Glomerular visceral epithelial cell (primary cell): ENCODE results near the gene SMIM29.
"Not testable (repeated sequence)": the region's sequence is repeated elsewhere in the genome, so short reads cannot be mapped to it uniquely, and the experiment has no call there.

Experiments used
- DNase-seq: peaks from one replicate; pipeline ENCODE4 v3.0.0-alpha.2; 2016; ENCODE audit errors: extremely low spot score

The SMIM29 gene

DNA sequence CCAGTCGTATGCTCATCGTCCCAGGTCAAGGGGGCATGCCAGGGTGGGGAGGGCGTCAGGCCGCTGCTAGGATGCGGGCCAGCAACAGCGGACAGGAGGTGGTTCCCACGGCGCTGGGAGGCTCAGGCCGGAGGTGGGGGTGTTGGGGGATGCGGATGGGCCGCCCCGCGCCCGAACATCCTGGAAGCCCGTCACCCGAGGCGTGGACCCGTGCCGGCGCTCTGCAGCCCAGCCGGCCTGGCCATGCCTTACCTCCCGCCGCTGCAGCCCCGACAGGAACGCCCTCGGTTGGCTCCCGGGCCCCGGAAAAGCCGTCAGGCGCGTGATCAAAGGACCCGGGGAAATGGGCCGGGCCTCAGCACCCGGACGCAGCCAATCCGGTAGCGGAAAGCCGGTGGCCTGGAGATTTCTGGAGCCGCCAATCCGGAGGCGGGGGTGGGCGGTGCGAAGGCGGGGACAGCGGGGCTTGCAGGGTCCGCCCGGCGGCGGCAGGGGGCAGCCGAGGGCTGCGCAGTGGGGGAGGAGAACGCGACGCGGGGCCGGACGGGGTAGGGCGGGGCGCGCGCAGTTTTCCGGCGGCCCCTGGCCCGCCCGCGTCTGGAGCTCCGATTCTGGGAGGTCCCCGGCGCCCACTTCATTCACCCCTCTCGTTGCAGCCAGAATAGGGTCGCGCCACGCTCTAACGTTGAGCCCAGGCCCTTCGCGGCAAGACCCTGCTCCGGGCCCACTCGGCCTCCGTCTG lies at the start of gene SMIM29:
Gene SMIM29 (minus strand): TSS at position 280 of the 742 bp plus-strand sequence. CDS start 1,215 bp downstream, outside the sequence.
- DNase-seq = peak; percentile 95

DNA sequence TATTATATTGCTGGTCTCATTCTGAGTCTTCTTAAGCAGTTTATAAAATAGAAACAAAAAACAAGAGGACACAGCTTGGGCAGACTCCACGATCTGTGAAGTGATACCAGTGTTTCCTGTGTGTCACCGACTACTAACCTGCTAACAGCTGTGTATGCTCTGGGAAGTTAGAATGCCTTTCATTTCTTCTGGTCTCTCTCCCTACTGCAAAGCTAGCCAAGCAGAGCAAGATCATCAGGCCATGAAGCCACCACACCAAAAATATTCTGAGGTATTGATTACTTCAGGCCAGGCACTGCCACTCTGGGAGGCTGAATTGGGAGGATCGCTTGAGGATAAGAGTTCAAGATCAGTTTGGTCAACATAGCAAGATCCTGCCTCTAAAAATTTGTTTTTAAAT lies 46.9 kb upstream of the SMIM29 start:
- DNase-seq = peak; percentile 74

DNA sequence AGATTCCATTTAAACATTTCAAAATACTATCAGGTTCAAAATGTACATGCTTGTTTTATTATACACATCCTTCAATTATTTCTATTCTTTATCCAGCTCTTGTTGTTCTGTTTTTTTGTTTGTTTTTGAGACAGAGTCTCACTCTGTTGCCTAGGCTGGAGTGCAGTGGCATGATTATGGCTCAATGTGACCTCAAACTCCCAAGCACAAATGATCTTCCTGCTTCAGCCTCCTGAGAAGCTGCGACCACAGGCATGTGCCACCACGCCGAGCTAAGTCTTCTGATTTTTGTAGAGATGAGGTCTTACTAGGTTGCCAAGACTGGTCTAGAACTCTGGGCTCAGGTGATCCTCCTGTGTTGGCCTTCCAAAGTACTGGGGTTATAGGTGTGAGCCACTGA lies 44.1 kb upstream of the SMIM29 start:
- DNase-seq = no peak

DNA sequence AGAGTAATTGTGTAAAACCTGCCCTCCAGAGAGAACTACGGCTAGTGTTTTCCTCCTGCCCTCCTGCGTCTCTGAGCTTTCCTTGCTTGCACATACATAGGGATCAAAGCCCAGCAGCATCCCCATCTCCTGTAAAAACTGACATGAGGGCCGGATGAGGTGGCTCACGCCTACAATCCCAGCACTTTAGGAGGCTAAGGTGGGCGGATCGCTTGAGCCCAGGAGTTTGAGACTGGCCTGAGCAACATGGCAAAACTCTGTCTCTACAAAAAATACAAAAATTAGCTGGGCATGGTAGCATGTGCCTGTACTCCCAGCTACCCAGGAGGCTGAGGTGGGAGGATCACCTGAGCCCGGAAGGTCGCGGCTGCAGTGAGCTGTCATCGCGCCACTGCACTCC lies 40.3 kb upstream of the SMIM29 start:
- DNase-seq = no peak

DNA sequence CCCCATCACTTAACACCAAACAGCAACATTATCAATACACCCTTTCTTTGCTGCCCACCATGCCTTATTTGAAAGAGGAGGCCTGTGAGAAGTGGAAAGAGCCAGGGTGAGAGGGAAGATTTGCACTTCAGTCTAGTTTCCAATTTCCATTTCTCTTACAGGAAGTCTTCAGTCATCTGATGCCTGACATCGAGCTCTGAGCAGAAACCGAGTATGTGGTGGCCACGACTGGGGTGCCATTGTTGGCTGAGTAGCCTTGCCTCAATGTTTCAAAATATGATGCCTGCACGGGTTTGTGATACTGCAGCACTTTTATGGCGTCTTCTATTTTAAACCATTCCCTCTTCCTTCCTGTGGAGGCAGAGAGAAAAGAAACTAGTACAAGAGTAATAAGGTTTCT lies 39.8 kb upstream of the SMIM29 start:
- no peak for DNase-seq

DNA sequence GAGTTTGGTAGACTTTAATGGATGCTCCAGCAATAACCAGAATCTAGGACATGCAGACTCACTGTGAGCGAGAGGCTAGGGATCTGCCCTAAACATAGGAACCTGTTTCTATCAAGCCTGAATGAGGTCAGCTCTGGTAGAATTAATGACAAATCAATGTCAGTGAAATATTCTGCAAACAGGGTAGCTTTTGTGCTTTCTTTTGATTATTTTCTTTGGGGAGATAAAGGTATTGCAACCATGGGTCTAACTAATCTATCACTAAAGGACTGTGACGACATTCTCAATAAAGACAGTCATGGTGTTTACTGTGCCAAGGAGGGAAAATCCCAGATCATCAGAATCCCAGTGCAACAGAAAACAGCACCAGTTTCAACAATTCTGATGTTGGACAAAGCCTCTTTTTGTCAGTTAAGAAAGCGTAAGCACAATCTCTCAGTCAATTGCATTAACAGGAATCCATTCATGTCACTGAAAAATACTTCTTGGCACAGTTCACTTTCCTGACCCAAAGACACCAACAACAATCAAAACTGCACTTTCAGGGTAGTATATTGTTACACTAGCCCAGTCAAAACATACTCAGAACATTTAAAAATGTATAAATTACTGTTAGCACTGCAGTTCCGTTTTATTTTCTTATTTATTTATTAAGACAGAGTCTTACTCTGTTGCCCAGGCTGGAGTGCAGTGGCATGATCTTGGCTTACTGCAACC lies 36.8 kb upstream of the SMIM29 start:
- no peak for DNase-seq

DNA sequence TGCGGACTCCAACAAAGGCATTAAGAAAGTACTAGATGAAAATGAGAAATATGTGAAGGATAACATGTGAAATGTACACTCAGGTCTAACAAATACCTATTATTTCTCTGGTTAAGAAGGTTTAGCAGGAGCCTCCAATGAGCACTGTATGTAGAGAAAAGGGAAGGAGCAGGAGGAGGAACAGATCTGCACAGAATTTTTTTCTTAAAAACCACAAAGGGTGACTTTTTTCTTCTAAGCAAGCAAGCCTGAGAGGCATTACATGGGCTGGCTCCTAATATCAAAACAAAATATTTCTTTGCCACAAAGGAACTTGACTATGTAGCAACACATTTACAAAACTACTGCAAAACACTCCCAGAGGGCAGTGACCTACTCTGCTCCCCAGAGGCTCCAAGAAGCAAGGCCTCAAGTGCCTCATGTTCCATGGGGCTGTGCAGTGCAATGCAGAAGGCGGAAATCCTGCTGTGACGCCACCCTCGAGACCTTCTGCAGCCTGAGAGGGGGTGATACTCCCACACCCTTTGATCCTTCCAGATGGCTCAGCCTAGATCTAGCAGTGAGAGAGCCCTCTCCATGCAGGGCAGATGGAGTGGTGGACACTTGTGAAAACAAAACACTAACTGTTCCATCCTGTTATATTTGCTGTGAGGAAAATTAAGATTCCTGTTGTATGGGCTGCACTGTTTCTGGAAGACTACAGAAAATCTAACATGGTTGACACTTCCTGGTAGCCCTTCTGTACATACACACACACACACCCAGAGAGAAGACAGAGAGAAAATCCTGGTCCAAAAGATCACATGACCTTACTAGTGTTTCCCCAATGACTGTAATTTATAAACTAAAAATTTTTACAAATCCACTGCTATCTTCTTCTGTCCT lies 36.0 kb upstream of the SMIM29 start:
- no peak for DNase-seq

DNA sequence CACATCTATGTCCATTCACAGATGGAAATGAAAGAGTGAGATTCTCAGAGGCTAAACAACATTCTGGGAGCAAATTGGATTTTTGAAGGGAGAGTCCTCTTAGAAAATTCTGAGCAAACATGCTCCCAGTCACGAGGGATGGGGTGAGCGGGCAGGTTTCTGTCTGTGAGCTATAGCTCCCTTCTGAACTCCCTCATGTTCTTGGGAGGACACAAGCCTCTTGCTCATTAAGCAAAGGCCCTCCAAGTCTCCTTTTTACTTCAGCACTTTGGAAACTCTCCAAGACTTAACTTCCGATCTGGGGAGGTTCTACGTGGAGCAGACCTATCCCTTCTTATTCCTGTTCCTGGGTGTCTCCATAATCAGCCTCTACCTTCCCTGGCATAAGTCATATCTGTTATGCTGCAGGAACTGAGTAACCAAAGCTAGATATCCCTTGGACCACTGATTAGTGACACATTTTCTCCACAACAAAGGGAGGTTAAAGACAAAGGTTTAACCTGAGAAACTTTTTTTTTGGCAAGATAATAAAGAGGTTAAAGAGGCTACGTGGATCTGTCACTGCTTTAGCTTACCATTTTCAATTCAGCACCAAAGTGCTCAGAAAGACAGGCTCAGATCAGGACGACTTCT lies 33.0 kb upstream of the SMIM29 start:
- DNase-seq = no peak

DNA sequence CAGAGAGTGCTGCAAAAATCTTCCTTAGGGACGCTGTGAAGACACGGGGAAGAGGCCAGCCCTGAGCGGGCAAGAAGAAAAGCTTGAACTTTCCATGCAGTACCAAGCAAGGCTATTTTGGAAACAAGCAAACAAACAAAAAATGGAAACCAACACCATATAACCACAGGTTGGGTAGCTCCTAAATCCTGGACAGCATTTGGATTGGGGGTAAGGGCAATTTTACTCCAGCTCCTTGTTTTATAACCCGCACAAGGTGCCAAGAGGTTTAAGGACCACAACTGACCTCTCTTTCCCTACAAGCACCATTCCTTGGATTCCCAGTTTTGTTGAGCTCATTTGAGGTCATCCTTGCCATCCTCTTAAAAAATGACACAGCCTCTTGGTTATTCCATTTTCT lies 31.4 kb upstream of the SMIM29 start:
- no peak for DNase-seq

DNA sequence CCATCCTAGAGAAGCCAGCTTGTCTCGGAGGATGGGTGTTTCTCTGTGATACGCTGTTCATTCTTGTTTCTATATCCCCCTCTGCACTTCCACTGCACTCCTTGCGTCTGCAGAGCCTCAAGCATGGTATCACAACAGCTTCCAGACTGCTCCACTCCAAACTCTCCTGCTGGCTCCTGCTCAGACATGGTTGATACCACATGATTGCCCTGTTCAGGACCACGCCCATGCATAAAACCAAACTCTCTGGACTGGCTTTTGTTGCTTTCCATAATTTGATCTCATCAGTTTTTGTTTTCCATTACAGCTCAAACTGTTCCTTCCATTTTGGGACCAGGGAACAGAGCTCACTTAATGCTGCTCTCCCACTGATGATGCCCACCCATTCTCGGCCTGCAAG lies 30.0 kb upstream of the SMIM29 start:
- DNase-seq = no peak

DNA sequence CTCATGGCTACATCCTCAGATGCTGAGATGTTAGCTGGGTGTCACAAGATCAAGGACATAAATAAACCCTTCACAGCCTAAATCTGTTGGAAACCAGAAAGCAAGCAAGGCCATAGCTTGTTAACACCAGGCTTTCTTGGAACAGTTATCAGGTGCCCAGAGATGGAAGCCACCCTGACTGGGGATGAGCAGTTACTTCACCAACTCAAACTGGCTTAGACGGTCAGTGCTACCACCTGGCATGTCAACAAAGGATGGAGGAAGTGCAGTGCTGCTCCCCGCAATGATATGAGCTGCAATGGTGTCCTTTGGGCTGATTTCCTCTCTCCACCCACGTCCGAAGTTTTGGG lies 28.9 kb upstream of the SMIM29 start:
- no peak for DNase-seq

DNA sequence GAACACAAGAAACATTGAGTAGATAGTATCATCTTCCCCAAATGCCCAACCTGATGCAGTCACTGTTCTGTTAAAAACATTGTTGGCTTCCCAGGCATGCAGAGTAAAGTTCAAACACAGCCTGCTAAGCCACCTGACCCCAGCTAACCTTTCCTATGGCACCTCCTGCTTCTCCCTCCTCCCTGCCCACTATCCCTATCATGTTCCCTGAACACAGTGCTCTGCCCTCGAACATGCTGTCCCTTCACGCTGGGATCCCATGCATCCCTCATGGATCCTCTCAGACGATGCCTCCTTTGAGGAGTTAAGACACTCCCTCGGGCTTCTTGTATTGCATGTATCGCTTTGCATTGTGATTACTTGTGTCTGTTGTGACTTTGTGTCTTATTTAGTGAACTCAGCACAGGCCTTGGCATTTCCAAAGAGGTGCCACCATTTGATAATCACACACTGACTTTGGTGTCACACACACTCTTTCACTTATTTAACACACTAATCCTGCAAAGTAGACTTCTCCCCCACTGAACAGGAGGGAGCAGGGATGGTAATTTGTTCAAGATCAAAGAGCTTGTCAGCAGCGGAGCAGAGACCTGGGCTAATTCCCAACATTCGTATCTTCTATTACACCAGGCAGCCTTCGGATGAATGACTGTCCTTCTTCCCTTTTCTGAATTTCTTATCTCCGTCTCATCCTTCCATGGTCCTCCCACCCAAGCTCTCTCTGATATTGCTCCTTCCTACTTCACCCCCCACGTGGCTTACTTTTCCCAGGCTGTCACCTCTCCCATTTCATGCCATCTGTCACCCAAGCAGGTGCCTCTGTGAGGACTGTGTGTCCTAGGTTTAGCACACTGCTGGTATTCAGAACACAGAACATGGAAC lies 28.3 kb upstream of the SMIM29 start:
- no peak for DNase-seq

DNA sequence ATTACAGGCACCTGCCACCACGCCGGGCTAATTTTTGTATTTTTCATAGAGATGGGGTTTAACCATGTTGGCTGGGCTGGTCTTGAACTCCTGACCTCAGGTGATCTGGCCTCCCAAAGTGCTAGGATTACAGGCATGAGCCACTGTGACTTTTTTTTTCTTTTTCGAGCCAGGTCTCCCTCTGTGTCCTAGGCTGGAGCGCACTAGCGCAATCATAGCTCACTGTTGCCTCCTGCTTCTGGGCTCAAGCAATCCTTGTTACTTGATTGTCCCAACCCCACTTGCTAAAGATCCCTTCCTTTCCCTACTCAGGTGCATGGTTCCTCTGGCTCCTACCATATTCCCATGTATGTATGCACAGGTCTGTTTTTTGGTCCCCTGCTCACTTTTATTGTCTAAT lies 27.4 kb upstream of the SMIM29 start:
- DNase-seq = no peak

DNA sequence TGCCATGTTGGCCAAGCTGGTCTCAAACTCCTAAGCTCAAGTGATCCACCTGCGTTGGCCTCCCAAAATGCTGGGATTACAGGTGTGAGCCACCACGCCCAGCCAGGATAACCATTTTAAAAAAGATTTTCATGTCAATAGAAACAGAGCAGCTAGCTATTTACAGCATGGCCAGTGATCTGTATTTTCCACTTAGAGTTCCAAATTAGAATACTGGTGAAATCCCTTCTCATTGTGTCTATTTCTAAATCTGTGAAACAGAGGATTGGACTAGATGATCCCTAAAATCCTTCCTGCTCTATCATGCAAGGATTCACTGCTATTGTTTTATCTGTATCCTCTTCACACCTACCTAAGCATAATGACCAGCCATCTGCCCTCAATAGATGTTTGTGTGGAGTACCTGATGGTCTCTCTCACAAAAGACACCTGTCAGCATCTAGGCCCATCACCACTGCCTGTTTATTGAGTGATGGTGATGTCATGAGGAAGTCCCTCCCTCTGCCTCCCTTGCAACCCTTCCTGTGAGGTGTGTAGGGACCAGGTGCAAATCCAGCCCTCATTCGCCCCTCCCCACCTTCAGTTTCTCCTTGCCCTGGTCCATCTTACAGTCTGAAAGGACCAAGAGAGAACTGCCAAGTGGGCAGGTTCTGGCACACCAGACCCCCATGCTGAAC lies 26.5 kb upstream of the SMIM29 start:
- no peak for DNase-seq

DNA sequence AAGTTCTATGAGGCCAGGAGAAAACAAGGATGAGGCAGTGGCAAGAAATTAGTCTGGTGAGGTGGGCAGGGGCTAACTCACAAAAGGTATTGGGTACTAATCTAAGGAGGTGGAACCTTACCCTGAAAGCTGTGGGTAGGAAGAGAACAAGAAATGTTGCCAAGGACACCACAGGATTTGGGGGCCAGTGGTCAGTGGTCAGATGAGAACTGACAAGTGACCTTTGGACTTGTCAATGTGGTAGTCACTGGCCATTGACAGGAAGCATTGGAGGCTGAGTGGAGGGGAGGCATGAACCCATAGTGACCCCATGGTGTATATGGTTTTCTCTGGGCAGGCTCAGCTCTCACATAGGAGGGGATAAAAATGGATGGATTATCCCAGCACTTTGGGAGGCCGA lies 25.3 kb upstream of the SMIM29 start:
- DNase-seq = no peak

DNA sequence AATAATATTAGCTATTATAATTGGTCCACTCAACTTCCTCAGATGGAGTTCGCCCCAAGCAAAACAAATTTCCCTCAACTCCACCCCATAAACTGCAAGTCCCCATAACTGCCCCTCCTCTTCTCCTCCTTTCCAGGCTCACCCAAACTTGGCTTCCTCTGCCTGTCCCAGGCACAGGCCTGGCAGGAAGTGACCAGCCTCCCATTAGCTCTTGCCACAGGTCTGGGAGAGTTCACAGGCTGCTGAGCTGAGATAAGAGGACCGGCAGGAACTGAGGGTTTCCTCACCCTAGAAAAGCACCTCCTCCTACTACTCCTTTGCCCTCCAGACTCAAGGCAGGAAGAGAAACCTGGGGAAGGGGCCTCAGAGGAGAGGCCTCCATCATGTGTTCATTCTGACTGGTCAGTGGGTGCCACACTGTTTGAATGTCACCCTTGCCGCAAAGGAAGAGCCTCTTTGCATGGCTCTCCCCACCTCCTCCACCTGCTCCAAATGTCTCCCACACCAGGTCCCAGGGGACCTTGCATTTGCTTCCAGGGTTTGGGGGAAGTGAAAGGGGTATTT lies 24.5 kb upstream of the SMIM29 start:
- DNase-seq = no peak

DNA sequence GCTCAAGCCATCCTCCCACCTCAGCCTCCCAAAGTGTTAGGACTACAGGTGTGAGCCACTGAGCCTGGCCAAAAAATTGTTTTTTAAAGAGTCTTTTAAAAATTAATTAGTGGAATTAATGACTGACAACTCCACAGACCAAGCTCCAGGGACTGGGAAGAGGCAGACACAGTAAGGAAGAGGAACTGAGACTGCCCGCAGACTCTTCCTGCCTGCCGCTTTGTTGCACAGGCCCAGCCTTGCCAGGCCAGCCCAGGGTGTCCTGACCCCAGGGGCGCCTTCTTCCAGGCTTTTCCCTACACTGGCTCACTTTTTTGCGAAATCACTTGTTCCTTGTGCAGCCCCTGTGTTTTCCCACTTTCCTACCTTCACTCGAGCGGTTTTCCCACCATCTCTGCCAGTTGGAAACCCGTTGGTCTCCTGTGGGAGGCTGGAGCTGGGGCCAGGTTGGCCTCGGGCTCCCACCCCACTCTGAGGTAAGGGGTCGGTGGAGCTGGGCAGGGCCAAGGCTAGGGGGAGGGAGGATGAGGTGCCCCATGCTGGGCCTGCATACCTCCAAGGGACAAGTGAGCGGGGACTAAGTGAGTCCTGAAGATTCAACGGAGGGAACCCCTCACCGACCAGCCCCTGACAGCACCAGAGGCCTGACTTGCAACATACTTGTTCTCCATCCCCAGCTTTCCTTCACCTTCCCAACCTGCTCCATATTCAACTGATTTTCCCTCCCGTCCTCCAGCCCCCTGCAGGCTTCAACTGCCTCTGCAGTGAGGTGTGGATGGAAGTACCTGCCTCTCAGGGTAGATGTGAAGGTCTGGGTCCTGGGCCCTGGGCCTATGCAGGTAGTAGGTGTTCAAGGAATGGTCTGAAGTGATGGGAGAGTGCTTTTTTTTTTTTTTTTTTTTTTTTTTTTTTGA lies 23.5 kb upstream of the SMIM29 start:
- DNase-seq = no peak

DNA sequence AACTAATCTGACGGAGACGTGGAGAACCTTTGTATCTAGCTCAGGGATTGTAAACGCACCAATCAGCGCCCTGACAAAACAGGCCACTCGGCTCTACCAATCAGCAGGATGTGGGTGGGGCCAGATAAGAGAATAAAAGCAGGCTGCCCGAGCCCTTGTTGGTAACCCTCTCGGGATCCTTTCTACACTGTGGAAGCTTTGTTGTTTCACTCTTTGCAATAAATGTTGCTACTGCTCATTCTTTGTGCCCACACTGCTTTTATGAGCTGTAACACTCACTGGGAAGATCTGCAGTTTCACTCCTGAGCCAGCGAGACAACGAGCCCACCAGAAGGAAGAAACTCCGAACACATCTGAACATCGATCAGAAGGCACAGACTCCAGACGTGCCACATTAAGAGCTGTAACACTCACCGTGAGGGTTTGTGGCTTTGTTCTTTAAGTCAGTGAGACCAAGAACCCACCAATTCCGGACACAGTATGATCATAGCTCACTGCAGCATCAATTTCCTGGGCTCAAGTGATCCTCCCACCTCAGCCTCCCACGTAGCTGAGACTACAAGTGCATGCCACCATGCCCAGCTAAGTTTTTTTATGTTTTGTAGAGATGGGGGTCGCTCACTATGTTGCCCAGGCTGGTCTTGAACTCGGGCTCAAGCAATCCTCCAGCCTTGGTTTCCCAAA lies 21.0 kb upstream of the SMIM29 start:
- not testable (repeated sequence) for DNase-seq
